ENCODE results near the gene RASGRP1. TPM values are rescaled to one million over a fixed set of nuclear protein-coding genes. Genes with fewer than 3 reads are reported as not detected.

RASGRP1 gene
- polyA plus RNA-seq, 5 donors: 0.65 to 1.5 (median 1.3) TPM

- no peak for DNase-seq
These were observed 59.7 kb downstream of the RASGRP1 start for GRCh38 chr15:38504680-38505467.

GRCh38 chr15:38503496-38503895 is 61.1 kb downstream of the RASGRP1 start:
- no peak for DNase-seq

GRCh38 chr15:38499651-38500050 is 65.0 kb downstream of the RASGRP1 start:
- DNase-seq: no peak

GRCh38 chr15:38496151-38496550 is 68.5 kb downstream of the RASGRP1 start:
- DNase-seq: no peak

GRCh38 chr15:38490242-38490922 is 74.2 kb downstream of the RASGRP1 start:
- no peak for DNase-seq

GRCh38 chr15:38487378-38487777 is 77.2 kb downstream of the RASGRP1 start:
- no peak for DNase-seq

GRCh38 chr15:38486936-38487335 is 77.7 kb downstream of the RASGRP1 start:
- DNase-seq: no peak

GRCh38 chr15:38482572-38482971 is 82.0 kb downstream of the RASGRP1 start:
- no peak for DNase-seq

- DNase-seq: no peak
These were observed 82.9 kb downstream of the RASGRP1 start for GRCh38 chr15:38481761-38482160.

- DNase-seq: no peak
These were observed 83.5 kb downstream of the RASGRP1 start for GRCh38 chr15:38481113-38481512.

GRCh38 chr15:38479756-38480155 is 84.9 kb downstream of the RASGRP1 start:
- no peak for DNase-seq

- no peak for DNase-seq
These were observed 85.3 kb downstream of the RASGRP1 start for GRCh38 chr15:38479266-38479665.

GRCh38 chr15:38477637-38478036 is 87.0 kb downstream of the RASGRP1 start:
- DNase-seq: no peak

- DNase-seq: no peak
These were observed 88.5 kb downstream of the RASGRP1 start for GRCh38 chr15:38476120-38476519.

GRCh38 chr15:38475361-38475760 is 89.3 kb downstream of the RASGRP1 start:
- DNase-seq: no peak

- DNase-seq: peak; percentile 28 to 45
These were observed 90.4 kb downstream of the RASGRP1 start for GRCh38 chr15:38474155-38474757.

GRCh38 chr15:38471974-38472373 is 92.6 kb downstream of the RASGRP1 start:
- DNase-seq: no peak

- no peak for DNase-seq
These were observed 93.8 kb downstream of the RASGRP1 start for GRCh38 chr15:38470816-38471215.

- DNase-seq: no peak
These were observed 99.9 kb downstream of the RASGRP1 start for GRCh38 chr15:38464675-38465074.

- no peak for DNase-seq
These were observed 100.7 kb downstream of the RASGRP1 start for GRCh38 chr15:38463893-38464292.

GRCh38 chr15:38461066-38461833 is 103.4 kb downstream of the RASGRP1 start:
- DNase-seq: no peak

- DNase-seq: no peak
These were observed 104.1 kb downstream of the RASGRP1 start for GRCh38 chr15:38460543-38460942.

Data from right lung (tissue), 5 donors.